VCaP (cell line): ENCODE data around the gene NODAL.

ENCODE experiments used
- H3K27ac ChIP-seq: fragments of 450-650 bp; 2 replicates; pipeline ENCODE4 v1.5.1; 2017
- TF ChIP-seq, protein P1 (sequence below): fragments of 450-650 bp; conservative IDR thresholded peaks from 2 replicates; pipeline ENCODE4 v1.5.1; 2017; ENCODE audit warnings: mild to moderate bottlenecking, moderate library complexity

The NODAL gene

GRCh38 chr10:70412356-70412755 is 29.1 kb downstream of the NODAL start:
- TF ChIP-seq, protein P1, sequence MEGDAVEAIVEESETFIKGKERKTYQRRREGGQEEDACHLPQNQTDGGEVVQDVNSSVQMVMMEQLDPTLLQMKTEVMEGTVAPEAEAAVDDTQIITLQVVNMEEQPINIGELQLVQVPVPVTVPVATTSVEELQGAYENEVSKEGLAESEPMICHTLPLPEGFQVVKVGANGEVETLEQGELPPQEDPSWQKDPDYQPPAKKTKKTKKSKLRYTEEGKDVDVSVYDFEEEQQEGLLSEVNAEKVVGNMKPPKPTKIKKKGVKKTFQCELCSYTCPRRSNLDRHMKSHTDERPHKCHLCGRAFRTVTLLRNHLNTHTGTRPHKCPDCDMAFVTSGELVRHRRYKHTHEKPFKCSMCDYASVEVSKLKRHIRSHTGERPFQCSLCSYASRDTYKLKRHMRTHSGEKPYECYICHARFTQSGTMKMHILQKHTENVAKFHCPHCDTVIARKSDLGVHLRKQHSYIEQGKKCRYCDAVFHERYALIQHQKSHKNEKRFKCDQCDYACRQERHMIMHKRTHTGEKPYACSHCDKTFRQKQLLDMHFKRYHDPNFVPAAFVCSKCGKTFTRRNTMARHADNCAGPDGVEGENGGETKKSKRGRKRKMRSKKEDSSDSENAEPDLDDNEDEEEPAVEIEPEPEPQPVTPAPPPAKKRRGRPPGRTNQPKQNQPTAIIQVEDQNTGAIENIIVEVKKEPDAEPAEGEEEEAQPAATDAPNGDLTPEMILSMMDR = no peak

DNA sequence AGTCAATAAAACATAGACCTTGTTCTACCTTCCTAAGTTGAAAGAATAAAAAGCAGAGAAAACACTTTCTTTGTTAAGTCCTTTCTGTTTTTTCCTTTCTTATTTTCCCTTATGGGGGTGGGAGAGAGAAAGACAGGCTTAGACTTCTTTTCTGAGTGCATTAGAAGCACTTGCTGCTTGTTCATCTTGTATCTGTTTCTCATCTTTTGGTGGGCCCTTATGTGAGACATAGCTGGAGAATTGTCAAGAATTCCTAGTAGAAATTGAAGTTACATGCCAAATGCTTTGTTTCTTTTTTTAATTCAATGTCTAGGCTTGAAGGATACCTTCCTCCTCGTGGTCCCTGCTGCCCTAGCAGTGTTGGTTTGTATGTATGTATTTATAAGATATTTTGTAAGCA is 30.9 kb downstream of the NODAL start:
- H3K27ac ChIP-seq = no peak overlapping the region
- TF ChIP-seq, protein P1 = no peak

More at GRCh38 chr10:70412356-70412755, 29.1 kb downstream of the NODAL start:
- H3K27ac ChIP-seq = no peak overlapping the region

DNA sequence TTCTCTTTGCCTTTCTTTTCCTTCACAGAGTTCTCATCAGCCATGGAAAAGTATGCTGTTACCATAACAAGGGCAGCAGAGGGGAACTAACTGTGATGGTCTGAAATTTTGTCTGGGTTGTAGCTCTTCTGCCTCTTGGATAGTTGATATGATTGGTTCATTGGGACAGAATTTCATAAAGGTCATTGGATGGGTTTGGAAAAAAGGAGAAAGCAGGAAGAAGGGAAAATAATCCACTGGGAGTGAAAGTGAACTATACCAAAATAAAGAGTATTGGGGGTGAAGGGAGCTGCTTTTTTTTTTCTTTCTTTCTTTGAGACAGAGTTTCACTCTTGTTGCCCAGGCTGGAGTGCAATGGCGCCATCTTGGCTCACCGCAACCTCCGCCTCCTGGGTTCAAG is 31.7 kb downstream of the NODAL start:
- TF ChIP-seq, protein P1 = no peak
- H3K27ac ChIP-seq = no peak overlapping the region

DNA sequence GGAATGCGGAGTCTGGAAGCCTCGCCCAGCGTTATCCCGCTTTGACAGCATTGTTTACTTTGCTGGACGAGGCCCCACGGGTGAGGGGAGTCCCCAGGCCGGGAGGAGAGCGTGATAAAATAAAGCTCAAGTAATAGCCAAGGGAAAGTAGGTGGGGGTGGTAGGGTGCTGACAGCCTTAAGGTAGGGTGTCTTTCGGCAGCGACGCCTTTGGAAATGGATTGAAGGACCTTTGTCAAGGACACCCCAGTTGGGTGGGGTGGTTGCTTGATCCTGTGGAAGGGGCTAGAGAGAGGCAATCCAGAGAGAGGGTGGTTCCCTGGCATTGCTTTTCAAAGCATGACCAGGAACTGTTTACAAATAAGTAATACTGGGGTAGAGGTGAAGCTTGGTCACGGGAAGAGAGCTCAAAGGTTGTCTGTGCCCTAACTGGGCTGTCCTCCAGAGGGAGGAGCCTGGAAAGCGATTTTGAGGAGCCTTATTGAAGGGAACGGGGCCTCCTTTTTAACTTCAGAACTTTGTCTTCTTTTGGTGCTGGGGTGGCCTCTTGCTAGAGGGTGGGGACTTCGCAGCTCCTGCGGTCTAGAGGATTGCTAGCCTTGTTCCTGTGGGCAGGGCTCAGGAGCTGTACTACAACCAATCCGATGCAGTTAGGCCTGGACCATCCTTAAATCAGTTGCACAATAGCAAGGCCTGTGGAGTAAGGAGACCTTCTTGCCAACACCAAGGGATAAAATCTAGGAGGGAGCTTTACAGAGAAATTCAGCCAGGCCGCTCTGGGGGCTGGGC is 36.2 kb downstream of the NODAL start:
- H3K27ac ChIP-seq = peak overlapping the region; percentile 90
- TF ChIP-seq, protein P1 = no peak

DNA sequence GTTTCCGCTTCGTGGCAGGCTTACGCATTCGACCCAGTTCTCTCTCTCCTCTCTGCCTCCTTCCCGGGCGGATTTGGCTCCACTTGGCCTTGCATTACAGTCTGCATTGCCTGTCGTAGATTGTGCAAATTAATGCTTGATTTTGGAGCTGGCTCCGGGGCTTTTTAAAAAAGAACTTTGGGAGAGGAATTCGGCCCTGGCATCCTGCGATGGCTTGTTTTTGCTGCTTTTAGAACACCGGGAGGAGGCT is 36.8 kb downstream of the NODAL start:
- TF ChIP-seq, protein P1 = no peak
- H3K27ac ChIP-seq = peak overlapping the region; percentile 90

DNA sequence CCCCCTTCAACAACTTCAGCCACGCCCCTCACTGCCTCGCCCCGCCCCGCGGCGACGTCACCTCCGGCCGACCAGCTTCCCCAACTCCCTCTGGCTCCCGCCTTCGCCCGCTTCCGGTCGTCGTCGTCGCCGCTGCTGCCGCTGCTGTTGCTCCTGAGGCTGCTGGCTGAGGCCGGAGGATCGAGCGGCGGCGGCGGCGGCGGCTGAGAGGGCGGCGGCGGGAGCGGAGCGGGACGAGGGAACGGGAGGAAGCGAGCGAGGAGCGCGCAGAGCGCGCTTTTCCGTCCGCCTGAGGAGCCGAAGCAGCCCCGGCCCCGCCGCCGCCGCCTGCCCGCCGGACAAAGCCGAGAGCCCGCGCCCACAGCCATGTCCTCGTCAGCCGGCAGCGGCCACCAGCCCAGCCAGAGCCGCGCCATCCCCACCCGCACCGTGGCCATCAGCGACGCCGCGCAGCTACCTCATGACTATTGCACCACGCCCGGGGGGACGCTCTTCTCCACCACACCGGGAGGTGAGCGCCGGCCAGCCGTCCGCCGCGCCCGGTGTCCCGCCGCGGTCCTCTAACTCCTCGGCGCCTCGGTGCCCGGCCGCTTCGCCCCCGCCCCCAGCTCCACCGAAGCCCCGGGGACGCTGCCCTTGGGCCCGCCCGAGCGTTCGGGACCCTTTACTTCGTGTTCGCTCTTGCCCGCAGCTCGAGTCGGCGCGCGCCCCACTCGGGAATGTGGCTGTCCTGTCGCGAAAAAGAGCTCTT is 37.3 kb downstream of the NODAL start, which contains the start of gene EIF4EBP2:
Gene EIF4EBP2, plus strand, starts transcription at position 110 of the 751 bp plus-strand sequence. Its CDS starts 257 bp downstream, at position 367.
- TF ChIP-seq, protein P1 = no peak
- peak within 1 kb of the TSS; percentile 90 for H3K27ac ChIP-seq

DNA sequence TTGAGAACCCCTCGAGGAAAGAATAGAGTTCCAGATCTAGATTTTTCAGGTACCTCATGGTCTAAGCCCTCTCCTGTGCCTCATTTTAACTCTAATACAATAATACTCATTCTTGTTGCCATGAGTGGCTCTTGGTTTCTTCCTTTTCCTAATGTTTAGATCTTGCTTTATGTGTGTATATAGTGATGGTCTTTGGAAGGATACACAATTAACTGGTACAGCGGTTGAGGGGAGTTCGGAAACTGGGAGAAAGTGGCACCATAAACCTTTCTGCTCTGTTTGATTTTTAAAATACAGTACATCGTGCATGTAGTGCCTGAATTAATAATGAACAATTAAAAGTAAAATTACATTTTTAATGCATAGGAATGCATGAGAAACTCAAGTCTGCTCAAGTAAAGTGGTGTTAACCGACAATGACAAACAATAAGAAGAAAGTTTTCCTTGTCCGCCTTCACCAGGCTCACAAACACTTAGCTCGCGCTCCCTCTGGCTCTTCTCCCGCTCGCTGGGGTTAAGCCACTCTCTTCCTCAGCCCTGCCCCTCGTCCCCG is 37.9 kb downstream of the NODAL start:
- TF ChIP-seq, protein P1 = no peak
- peak overlapping the region; percentile 90 for H3K27ac ChIP-seq
